ENCODE results near the gene CLDN5. TPM values are rescaled to one million over a fixed set of nuclear protein-coding genes. Genes with fewer than 3 reads are reported as not detected.

The CLDN5 gene
- total and polyA plus RNA-seq, 2 donors (not counting 1 experiment from before 2014, with no cell fraction given), result 0.33 TPM; not detected in 1

DNA sequence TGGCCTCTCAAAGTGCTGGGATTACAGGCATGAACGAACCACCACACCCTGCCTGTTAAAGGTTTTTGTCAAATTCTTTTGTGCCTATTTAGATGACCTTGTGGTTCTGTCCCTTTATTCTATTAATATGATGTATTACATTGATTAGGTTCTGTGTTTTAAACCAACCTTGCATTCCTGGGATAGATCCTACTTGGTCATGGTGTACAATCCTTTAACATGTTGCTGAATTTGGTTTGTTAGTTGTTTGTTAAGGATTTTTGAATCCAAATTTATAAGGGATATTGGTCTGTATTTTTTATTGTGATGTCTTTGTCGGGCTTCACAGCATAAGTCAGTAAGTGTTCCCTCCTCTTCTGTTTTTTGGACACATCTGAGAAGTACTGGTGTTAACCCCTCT, 29.0 kb upstream of the CLDN5 start:
- no peak for DNase-seq (ENCODE audit: low read depth in 2 of 2)
- Histone ChIP-seq H4K20me1 (ENCODE audit: control insufficient read depth, extremely low read depth, insufficient read depth, low read length) (no peaks in the 10 kb centered on the region), H3K9ac (ENCODE audit: insufficient read depth, low read length) (no peak overlapping the region), H3K4me2 (ENCODE audit: extremely low read depth, insufficient read depth, low read length) (no peak overlapping the region), H3K27ac (ENCODE audit: insufficient read depth, low read length) (no peak overlapping the region), H3K4me3 (replicated peaks in 1 of 4; ENCODE audit: control extremely low read depth in 1 of 4, insufficient read depth in 1 of 4, low read depth in 3 of 4, low read length in 4 of 4) (no peak overlapping the region), H3K4me1 (ENCODE audit: control insufficient read depth, extremely low read depth, insufficient read depth, low read length) (no peaks in the 10 kb centered on the region), H2AFZ (ENCODE audit: low read length) (no peak overlapping the region), H3K79me2 (ENCODE audit: control insufficient read depth, insufficient read depth, low read length) (no peaks in the 10 kb centered on the region), H3K36me3 (ENCODE audit: control insufficient read depth, insufficient read depth, low read length) (no peaks in the 10 kb centered on the region), H3K27me3 (ENCODE audit: control insufficient read depth, insufficient read depth, low read length) (no peaks in the 10 kb centered on the region), H3K9me3 (ENCODE audit: control insufficient read depth, insufficient read depth, low read depth, low read length) (no peaks in the 10 kb centered on the region)
- TF ChIP-seq EZH2 (IDR thresholded peaks at IDR 0.05; ENCODE audit: low read length, missing control alignments), result no peak
- no peak for TF ChIP-seq CTCF (conservative IDR thresholded peaks at IDR 0.05 in 1 of 2, IDR thresholded peaks at IDR 0.05 in 1 of 2; ENCODE audit: low read depth in 1 of 2, low read length in 2 of 2)

DNA sequence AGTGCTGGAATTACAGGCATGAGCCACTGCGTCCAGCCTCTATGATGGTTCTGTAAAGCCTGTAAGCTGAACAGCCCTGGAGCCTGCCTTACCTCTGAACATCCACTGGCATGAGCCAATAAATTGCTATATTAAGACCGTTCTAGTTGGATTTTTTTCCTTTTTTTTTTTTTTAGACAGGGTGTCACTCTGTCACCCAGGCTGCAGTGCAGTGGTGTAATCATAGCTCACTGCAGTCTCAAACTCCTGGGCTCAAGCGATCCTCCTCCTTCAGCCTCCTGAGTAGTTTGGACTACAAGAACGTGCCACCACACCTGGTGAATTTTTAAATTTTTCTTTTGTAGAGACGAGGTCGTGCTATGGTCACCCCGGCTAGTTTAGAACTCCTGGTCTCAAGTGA, 26.2 kb upstream of the CLDN5 start:
- Histone ChIP-seq H4K20me1 (ENCODE audit: control insufficient read depth, extremely low read depth, insufficient read depth, low read length) (no peaks in the 10 kb centered on the region), H3K9ac (ENCODE audit: insufficient read depth, low read length) (no peak overlapping the region), H3K9me3 (ENCODE audit: control insufficient read depth, insufficient read depth, low read depth, low read length) (no peaks in the 10 kb centered on the region), H3K36me3 (ENCODE audit: control insufficient read depth, insufficient read depth, low read length) (no peaks in the 10 kb centered on the region), H3K4me3 (replicated peaks in 1 of 4; ENCODE audit: control extremely low read depth in 1 of 4, insufficient read depth in 1 of 4, low read depth in 3 of 4, low read length in 4 of 4) (no peak overlapping the region), H3K27ac (ENCODE audit: insufficient read depth, low read length) (no peak overlapping the region), H3K27me3 (ENCODE audit: control insufficient read depth, insufficient read depth, low read length) (no peaks in the 10 kb centered on the region), H3K79me2 (ENCODE audit: control insufficient read depth, insufficient read depth, low read length) (no peaks in the 10 kb centered on the region), H3K4me2 (ENCODE audit: extremely low read depth, insufficient read depth, low read length) (no peak overlapping the region), H2AFZ (ENCODE audit: low read length) (no peak overlapping the region), H3K4me1 (ENCODE audit: control insufficient read depth, extremely low read depth, insufficient read depth, low read length) (no peaks in the 10 kb centered on the region)
- no peak for DNase-seq (ENCODE audit: low read depth in 2 of 2)
- TF ChIP-seq CTCF (conservative IDR thresholded peaks at IDR 0.05 in 1 of 2, IDR thresholded peaks at IDR 0.05 in 1 of 2; ENCODE audit: low read depth in 1 of 2, low read length in 2 of 2), result no peak
- no peak for TF ChIP-seq EZH2 (IDR thresholded peaks at IDR 0.05; ENCODE audit: low read length, missing control alignments)

GRCh38 chr22:19549428-19549827, 25.2 kb upstream of the CLDN5 start:
- Histone ChIP-seq H3K79me2 (ENCODE audit: control insufficient read depth, insufficient read depth, low read length) (no peaks in the 10 kb centered on the region), H3K27ac (ENCODE audit: insufficient read depth, low read length) (no peak overlapping the region), H3K4me3 (replicated peaks in 1 of 4; ENCODE audit: control extremely low read depth in 1 of 4, insufficient read depth in 1 of 4, low read depth in 3 of 4, low read length in 4 of 4) (no peak overlapping the region), H2AFZ (ENCODE audit: low read length) (no peak overlapping the region), H3K9me3 (ENCODE audit: control insufficient read depth, insufficient read depth, low read depth, low read length) (no peaks in the 10 kb centered on the region), H3K9ac (ENCODE audit: insufficient read depth, low read length) (no peak overlapping the region), H3K36me3 (ENCODE audit: control insufficient read depth, insufficient read depth, low read length) (no peaks in the 10 kb centered on the region), H3K4me2 (ENCODE audit: extremely low read depth, insufficient read depth, low read length) (no peak overlapping the region), H4K20me1 (ENCODE audit: control insufficient read depth, extremely low read depth, insufficient read depth, low read length) (no peaks in the 10 kb centered on the region), H3K4me1 (ENCODE audit: control insufficient read depth, extremely low read depth, insufficient read depth, low read length) (no peaks in the 10 kb centered on the region), H3K27me3 (ENCODE audit: control insufficient read depth, insufficient read depth, low read length) (no peaks in the 10 kb centered on the region)
- no peak for DNase-seq (ENCODE audit: low read depth in 2 of 2)
- TF ChIP-seq EZH2 (IDR thresholded peaks at IDR 0.05; ENCODE audit: low read length, missing control alignments) (no peak), CTCF (conservative IDR thresholded peaks at IDR 0.05 in 1 of 2, IDR thresholded peaks at IDR 0.05 in 1 of 2; ENCODE audit: low read depth in 1 of 2, low read length in 2 of 2) (no peak)

Measured in fibroblast of lung (primary cell).